ENCODE measurements around the gene TCTN1.
"Not testable (repeated sequence)": the region's sequence is repeated elsewhere in the genome, so short reads cannot be mapped to it uniquely, and the experiment has no call there.

The TCTN1 gene

DNA sequence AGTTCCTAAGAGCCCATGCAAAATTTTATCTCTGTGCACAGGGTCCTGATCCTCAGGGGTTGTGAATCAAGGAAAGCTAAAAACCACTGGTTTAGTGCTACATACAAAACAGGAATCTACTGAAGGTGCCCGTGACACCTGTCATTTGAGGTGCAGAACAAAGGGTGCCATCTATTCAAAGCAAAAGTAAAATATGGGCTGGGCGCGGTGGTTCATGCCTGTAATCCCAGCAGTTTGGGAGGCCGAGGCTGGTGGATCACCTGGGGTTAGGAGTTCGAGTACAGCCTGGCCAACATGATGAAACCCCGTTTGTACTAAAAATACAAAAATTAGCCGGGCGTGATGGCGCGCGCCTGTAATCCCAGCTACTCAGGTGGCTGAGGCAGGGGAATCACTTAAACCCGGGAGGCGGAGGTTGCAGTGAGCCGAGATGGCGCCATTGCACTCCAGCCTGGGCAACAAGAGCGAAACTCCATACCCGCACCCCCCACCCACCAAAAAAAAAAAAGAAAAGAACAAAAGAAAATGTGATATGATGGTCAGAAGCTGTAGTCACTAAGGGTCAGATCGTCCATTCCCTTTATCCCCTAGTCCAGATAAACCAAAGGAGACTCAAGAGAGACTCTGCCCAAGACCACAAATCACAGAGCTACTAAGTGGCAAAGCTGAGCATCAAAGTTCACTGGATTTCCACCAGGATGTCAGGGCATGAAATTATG is 34.2 kb upstream of the TCTN1 start:
- TF ChIP-seq CTCF (IDR thresholded peaks at IDR 0.05; ENCODE audit: insufficient read depth, low read depth, low read length, missing control alignments) = no peak
- peak overlapping the region; percentile 76 for H3K4me3 ChIP-seq (ENCODE audit: low read depth, low read length)
- peak; percentile 47 for DNase-seq (ENCODE audit: low read depth)

DNA sequence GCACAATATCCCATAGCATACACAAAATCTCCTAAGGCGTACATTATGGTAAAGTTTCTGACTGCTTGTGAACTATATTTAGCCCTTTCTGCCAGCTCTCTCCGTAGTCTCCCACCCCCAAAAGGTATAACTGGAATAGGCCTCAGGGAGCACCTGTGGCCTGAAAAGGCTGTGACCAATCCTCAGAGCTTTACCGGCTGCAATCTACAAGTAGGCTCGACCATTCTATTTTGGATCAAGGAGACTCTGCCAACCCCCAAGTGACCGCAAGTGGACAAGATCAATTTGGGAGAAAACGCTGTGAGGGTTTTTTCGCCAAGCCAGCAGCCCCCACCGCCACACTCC is 32.0 kb upstream of the TCTN1 start:
- H3K4me3 ChIP-seq (ENCODE audit: low read depth, low read length) = peak overlapping the region; percentile 76
- no peak for TF ChIP-seq CTCF (IDR thresholded peaks at IDR 0.05; ENCODE audit: insufficient read depth, low read depth, low read length, missing control alignments)
- DNase-seq (ENCODE audit: low read depth) = no peak

DNA sequence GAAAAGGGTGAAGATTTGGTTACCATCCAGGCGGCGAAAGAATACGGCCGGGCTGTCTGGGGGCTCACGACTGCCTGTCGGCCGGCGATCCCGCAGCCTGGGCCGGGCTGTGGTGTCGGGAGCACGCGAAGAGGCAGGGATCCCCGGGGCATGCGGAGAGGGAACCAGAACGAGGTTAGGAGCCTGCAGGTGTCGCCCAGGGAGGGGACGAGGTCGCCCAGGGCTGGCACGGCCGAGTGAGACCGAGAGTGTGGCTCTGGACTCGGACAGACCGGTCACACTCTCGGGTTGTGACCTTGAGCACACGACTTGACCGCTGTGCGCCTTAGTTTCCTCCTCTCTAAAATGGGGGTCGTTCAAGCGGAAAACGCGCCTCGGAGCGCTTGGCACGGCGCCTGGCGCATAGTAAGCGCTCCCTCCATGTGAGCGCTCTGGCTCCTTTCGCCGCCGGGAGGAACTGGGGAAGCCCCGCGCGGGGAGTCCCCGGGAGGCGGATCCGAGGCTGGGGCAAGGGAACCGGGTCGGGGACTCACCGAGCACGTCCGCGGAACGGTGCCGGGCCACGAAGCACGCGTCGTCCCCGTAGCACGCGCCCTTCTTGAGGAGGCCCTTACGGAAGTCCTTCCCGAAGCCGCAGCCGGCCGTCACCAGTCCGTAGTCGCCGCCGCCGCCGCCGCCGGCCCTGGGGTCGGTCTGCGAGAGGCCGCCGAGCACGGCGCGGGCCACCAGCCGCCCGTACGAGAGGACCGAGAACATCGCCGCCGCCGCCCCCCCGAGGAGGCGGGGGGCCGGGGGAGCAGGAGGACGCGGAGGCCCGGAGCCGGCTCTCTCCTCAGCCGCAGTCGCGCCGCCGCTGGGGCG is 31.4 kb upstream of the TCTN1 start:
- TF ChIP-seq CTCF (IDR thresholded peaks at IDR 0.05; ENCODE audit: insufficient read depth, low read depth, low read length, missing control alignments) = no peak
- H3K4me3 ChIP-seq (ENCODE audit: low read depth, low read length) = peak overlapping the region; percentile 76
- peak; percentile 89 for DNase-seq (ENCODE audit: low read depth)

DNA sequence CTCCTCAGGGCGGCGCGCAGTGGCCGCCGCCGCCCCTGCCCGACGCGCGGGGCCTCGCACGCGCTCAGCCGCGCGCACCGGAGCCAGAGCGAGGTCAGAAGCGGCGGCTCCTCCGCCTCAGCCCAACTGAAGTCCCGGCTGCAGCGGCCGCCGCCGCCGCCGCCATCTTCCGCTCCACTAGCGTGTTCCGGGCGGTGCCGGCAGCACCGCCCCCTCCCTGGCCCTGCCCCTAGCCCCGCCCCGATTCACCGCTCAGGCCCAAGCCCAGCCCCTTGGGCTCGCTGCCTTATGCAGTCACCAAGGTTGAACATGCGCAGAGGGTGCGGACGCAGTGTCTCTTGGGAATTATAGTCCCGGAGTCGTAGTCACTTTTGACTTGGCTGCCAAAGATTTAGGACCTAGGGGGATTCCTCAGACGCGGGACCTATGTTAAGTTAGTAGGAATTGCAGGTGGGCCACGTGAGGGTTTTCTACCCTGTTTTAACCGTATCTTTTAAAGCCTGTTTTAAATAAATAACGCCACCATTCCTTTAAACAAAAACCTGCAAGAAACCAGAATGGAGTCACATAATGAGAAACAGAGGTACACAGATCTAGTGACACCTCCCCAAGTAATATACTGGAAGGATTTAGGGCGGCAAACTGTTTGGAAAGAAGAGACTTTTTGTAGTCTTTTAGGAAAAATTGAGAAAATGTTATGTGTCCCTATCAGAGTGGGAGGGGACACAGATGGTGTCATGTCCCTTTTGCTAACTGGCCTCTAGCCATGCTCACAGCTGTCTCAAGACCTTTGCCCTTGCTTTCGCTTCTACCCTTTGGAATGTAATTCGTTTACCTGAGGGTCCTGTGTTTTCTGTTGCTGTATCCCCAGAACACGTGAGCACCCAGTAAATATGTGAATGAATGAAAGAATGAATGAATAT is 30.5 kb upstream of the TCTN1 start, which contains the start of gene PPTC7:
Gene PPTC7, minus strand, starts transcription at position 182 of the 923 bp plus-strand sequence. CDS start 287 bp downstream, outside the sequence.
- peak within 1 kb of the TSS; percentile 76 for H3K4me3 ChIP-seq (ENCODE audit: low read depth, low read length)
- peak; percentile 99 for DNase-seq (ENCODE audit: low read depth)
- no peak for TF ChIP-seq CTCF (IDR thresholded peaks at IDR 0.05; ENCODE audit: insufficient read depth, low read depth, low read length, missing control alignments)

DNA sequence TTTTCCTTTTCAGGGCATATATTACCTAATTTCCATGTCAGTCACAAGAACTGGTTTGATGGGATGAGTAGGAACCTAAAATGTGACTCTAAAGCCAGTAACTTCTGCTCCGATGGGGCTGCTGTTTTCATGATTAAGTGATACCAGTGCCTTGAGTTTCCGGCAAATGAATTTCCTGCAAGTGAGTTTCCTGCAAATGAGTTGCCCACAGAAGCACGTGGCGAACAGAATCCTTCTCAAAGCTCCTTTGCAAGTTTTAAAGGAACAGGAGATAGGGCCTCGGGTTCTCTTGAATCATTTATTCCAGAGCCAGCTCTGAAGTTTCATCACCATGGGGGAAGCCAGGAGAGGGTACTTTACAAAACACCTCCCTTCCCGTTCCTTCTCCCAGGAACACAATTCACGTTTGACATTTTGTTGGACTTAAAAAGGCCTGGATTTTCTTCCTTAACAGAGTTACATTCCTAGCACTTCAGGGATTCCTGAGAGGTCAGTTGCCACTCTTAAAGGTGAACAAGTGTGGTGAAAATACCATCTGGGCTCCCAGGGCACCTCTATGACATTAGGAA is 28.6 kb upstream of the TCTN1 start:
- H3K4me3 ChIP-seq (ENCODE audit: low read depth, low read length) = no peak overlapping the region
- DNase-seq (ENCODE audit: low read depth) = no peak
- no peak for TF ChIP-seq CTCF (IDR thresholded peaks at IDR 0.05; ENCODE audit: insufficient read depth, low read depth, low read length, missing control alignments)

GRCh38 chr12:110587102-110587501 is 26.8 kb upstream of the TCTN1 start:
- H3K4me3 ChIP-seq (ENCODE audit: low read depth, low read length); DNase-seq (ENCODE audit: low read depth): not testable (repeated sequence)
